Measurements from ENCODE around the gene SFT2D3. TPM values are rescaled to one million over a fixed set of nuclear protein-coding genes. Genes with fewer than 3 reads are reported as not detected.

The SFT2D3 gene
- total and polyA plus RNA-seq, 10 donors = 3.7 to 13.2 (median 8.9) TPM

DNA sequence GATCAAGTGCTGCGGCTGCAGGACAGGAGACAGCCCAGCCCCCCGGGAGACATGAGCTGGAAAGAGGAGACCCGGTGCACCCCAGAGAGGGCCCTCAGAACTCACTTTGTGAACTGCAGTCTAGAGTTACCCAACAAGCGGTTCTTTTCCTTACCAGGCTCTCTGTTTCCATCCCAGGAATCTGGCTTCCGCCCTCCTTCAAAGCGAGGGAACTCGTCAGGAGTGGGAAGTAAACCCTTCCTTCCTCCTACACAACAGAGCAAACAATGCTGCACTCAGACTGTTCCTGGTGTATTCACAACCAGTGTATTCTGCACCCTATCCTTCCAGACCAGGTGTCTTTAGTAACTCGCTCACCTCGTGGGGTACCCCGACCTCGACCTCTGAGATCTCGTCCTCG, 8.0 kb downstream of the SFT2D3 start:
- intact Hi-C loops (cut with DNase I; ENCODE audit: low total_unique reads) = no loop called here
- no peaks in the 10 kb centered on the region for H3K27me3 ChIP-seq (replicated peaks in 1 of 7)
- DNase-seq = no peak
- H3K36me3 ChIP-seq = peaks cover 2 to 98% (median 54%) of the 10 kb centered on the region in 6 donors
- no peak overlapping the region for H3K27ac ChIP-seq
- no peaks in the 10 kb centered on the region for H3K9me3 ChIP-seq
- TF ChIP-seq, protein P1, sequence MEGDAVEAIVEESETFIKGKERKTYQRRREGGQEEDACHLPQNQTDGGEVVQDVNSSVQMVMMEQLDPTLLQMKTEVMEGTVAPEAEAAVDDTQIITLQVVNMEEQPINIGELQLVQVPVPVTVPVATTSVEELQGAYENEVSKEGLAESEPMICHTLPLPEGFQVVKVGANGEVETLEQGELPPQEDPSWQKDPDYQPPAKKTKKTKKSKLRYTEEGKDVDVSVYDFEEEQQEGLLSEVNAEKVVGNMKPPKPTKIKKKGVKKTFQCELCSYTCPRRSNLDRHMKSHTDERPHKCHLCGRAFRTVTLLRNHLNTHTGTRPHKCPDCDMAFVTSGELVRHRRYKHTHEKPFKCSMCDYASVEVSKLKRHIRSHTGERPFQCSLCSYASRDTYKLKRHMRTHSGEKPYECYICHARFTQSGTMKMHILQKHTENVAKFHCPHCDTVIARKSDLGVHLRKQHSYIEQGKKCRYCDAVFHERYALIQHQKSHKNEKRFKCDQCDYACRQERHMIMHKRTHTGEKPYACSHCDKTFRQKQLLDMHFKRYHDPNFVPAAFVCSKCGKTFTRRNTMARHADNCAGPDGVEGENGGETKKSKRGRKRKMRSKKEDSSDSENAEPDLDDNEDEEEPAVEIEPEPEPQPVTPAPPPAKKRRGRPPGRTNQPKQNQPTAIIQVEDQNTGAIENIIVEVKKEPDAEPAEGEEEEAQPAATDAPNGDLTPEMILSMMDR (IDR thresholded peaks at IDR 0.05 in 8 of 11, conservative IDR thresholded peaks at IDR 0.05 in 3 of 11) = no peak
- TF ChIP-seq POLR2A (IDR thresholded peaks at IDR 0.05) (no peak), POLR2AphosphoS5 (IDR thresholded peaks at IDR 0.05) (no peak)
- H3K4me1 ChIP-seq = peaks cover 0 to 24% (median 11%) of the 10 kb centered on the region in 6 donors
- 88 to 98% (median 93%) methylated on average over 13 of the region's 13 CpGs for WGBS, 5 donors
- H3K4me3 ChIP-seq = no peak overlapping the region

DNA sequence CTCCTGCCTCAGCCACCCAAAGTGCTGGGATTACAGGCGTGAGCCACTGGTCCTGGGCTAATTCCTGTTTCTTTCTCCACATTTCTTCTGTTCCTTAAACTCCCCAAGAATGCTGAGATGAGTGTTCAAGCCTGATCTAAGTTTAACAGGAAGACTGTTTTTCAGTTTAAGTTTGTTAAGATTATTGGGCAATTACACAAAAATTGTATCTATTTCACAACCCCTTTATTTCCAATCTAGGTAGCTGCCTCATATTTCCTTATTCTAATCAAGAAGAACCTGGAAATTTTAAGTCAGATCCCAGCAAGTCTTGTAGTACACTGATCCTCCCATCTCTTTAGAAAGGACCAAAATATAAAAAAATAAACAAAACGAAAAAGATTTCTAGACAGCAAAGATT, 11.7 kb downstream of the SFT2D3 start:
- Histone ChIP-seq H3K27ac (no peak overlapping the region), H3K4me3 (no peak overlapping the region), H3K9me3 (no peaks in the 10 kb centered on the region), H3K36me3 (peaks cover 2 to 96% (median 40%) of the 10 kb centered on the region in 6 donors), H3K4me1 (no peaks in the 10 kb centered on the region), H3K27me3 (replicated peaks in 1 of 7) (no peaks in the 10 kb centered on the region)
- intact Hi-C loops (cut with DNase I; ENCODE audit: low total_unique reads) = no loop called here
- DNase-seq = no peak
- TF ChIP-seq POLR2AphosphoS5 (IDR thresholded peaks at IDR 0.05) = no peak
- TF ChIP-seq, protein P1 (IDR thresholded peaks at IDR 0.05 in 8 of 11, conservative IDR thresholded peaks at IDR 0.05 in 3 of 11) = no peak
- no peak for TF ChIP-seq POLR2A (IDR thresholded peaks at IDR 0.05)
- 73 to 88% (median 80%) methylated on average over 2 of the region's 2 CpGs for whole genome bisulfite sequencing, 5 donors

GRCh38 chr2:127713562-127713961, 12.3 kb downstream of the SFT2D3 start:
- Histone ChIP-seq H3K27ac (no peak overlapping the region), H3K36me3 (peaks cover 2 to 96% (median 40%) of the 10 kb centered on the region in 6 donors), H3K27me3 (replicated peaks in 1 of 7) (no peaks in the 10 kb centered on the region), H3K9me3 (no peaks in the 10 kb centered on the region), H3K4me1 (no peaks in the 10 kb centered on the region), H3K4me3 (no peak overlapping the region)
- no peak for DNase-seq
- intact Hi-C loops (cut with DNase I; ENCODE audit: low total_unique reads) = no loop called here
- WGBS, 5 donors = 94 to 98% (median 94%) methylated on average over 24 to 25 of the region's 25 CpGs
- TF ChIP-seq POLR2A (IDR thresholded peaks at IDR 0.05) (no peak), POLR2AphosphoS5 (IDR thresholded peaks at IDR 0.05) (peak in 1 of 3 donors; percentile 30)
- TF ChIP-seq, protein P1 (IDR thresholded peaks at IDR 0.05 in 8 of 11, conservative IDR thresholded peaks at IDR 0.05 in 3 of 11) = no peak

- H3K9me3 ChIP-seq = no peaks in the 10 kb centered on the region
- peaks cover 3 to 96% (median 47%) of the 10 kb centered on the region in 6 donors for H3K36me3 ChIP-seq
- WGBS, 5 donors = 88 to 96% (median 93%) methylated on average over 14 of the region's 14 CpGs
- no peak for DNase-seq
- no peaks in the 10 kb centered on the region for H3K4me1 ChIP-seq
- no peak overlapping the region for H3K4me3 ChIP-seq
- intact Hi-C loops (cut with DNase I; ENCODE audit: low total_unique reads) = no loop called here
- no peak overlapping the region for H3K27ac ChIP-seq
- H3K27me3 ChIP-seq (replicated peaks in 1 of 7) = no peaks in the 10 kb centered on the region
- TF ChIP-seq POLR2A (IDR thresholded peaks at IDR 0.05) (no peak), POLR2AphosphoS5 (IDR thresholded peaks at IDR 0.05) (no peak)
- TF ChIP-seq, protein P1 (IDR thresholded peaks at IDR 0.05 in 8 of 11, conservative IDR thresholded peaks at IDR 0.05 in 3 of 11) = no peak
Measured at GRCh38 chr2:127715778-127716449, 14.6 kb downstream of the SFT2D3 start.
